Fibroblast of upper back skin (primary cell): ENCODE measurements around the gene PMM1.
"Not testable (repeated sequence)": the region's sequence is repeated elsewhere in the genome, so short reads cannot be mapped to it uniquely, and the experiment has no call there.

Experiments
- DNase-seq: peaks from one replicate; pipeline ENCODE4 v3.0.0-alpha.2; 2013

The PMM1 gene

GRCh38 chr22:41596776-41597634 lies 7.4 kb upstream of the PMM1 start:
- peak; percentile 38 for DNase-seq

- DNase-seq: no peak
These were observed 6.1 kb upstream of the PMM1 start for GRCh38 chr22:41595703-41596102.

- not testable (repeated sequence) for DNase-seq
These were observed 3.8 kb upstream of the PMM1 start for GRCh38 chr22:41593336-41593960.

DNA sequence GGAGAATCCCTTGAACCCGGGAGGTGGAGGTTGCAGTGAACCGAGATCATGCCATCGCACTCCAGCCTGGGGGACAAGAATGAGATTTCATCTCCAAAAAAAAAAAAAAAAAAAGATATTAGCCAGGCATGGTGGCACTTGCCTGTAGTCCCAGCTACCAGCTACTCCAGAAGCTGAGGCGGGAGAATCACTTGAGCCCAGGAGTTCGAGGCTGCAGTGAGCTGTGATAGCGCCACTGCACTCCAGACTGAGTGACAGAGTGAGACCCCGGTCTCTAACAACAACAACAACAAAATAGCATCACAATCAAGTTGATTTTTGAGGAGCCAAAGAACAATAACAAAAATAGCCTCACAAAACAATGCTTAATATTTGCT lies 2.3 kb downstream of the PMM1 start:
- no peak for DNase-seq

- DNase-seq: no peak
These were observed 3.7 kb downstream of the PMM1 start for GRCh38 chr22:41585898-41586297.

DNA sequence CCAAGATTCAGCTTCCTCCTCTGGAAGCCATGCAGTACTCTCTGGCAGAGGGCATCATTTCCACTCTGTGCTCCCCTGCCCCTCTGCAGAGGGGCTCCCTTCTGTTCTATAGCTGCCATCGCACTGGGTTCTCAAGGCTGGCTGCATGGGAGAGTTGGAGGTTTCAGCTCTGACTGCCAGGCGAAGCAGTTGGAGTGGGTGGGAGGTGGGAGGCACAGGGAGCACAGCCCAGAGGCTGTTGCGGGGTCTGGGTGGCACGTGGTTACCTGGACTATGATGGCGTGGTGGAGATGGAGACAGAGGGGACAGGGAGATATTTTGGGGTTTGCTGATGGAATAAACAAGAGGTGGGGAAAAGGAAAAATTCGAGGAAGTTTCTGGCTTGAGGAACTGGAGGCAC lies 4.8 kb downstream of the PMM1 start:
- DNase-seq: no peak

- DNase-seq: no peak
These were observed 6.9 kb downstream of the PMM1 start for GRCh38 chr22:41582694-41583093.

GRCh38 chr22:41579997-41580355 lies 9.7 kb downstream of the PMM1 start:
- no peak for DNase-seq

GRCh38 chr22:41579297-41579996 lies 10.2 kb downstream of the PMM1 start:
- DNase-seq: no peak

- no peak for DNase-seq
These were observed 10.8 kb downstream of the PMM1 start for GRCh38 chr22:41578818-41579217.

- DNase-seq: no peak
These were observed 11.5 kb downstream of the PMM1 start for GRCh38 chr22:41578114-41578513.

GRCh38 chr22:41576877-41577276 lies 12.8 kb downstream of the PMM1 start:
- DNase-seq: peak; percentile 48

GRCh38 chr22:41575533-41575932 lies 14.1 kb downstream of the PMM1 start:
- DNase-seq: no peak

GRCh38 chr22:41574847-41575381 lies 14.7 kb downstream of the PMM1 start:
- DNase-seq: no peak

DNA sequence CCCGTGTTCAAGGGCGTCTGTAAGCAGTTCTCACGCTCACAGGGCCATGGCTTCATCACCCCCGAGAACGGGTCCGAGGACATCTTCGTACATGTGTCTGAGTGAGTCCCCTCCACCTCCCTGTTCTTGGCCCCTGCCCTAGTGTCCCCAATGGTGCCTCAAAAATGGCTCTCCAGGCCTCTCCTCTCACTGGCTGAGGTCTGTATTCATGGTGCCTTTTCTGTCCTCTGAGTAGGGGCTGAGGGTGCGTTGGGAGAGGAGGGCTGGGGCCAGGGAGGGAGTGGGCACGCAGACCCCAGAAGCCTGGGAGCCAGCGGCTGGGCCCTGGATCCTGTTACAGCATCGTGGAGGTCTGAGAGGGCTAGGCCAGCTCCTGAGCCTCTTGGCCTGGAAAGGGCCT lies 16.0 kb downstream of the PMM1 start:
- no peak for DNase-seq

- not testable (repeated sequence) for DNase-seq
These were observed 17.3 kb downstream of the PMM1 start for GRCh38 chr22:41572305-41572704.

DNA sequence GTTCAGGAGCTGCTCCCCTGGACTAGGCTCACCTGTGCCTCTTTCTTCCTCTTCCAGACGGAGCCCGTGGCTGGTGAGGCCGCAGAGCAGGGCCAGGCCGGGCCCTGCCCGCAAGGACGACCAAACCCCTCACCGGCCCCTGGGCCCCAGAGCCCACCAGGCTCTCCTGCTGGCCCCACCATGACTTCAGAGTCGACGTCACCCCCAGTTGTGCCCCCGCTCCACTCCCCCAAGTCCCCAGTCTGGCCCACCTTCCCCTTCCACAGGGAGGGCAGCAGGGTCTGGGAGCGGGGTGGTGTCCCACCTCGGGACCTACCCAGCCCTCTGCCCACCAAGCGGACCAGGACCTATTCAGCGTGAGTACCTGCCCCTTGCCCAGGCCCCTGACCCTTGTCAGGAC lies 17.9 kb downstream of the PMM1 start:
- DNase-seq: no peak

DNA sequence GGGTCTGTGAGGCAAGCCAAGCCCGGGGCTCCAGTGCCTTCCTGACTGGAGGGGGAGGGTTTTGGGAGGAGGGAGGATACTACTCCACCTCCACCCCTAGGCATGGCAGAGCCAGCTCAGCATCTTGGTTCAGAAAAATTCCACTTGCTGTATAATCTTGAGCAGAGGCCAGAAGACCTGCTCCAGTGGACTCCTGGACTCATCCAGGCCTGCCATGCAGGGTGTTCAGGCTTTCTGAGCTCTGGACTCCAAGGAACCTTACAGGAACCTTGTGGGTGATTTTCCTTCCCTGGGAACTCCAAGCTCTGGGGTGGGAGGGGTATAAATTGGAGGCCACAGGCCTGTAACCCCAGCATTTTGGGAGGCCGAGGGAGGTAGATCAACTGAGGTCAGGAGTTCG lies 19.4 kb downstream of the PMM1 start:
- no peak for DNase-seq

GRCh38 chr22:41568811-41569210 lies 20.8 kb downstream of the PMM1 start:
- no peak for DNase-seq

- DNase-seq: no peak
These were observed 22.2 kb downstream of the PMM1 start for GRCh38 chr22:41567512-41567768.

GRCh38 chr22:41565403-41566054 lies 24.1 kb downstream of the PMM1 start:
- DNase-seq: peak; percentile 77

- DNase-seq: no peak
These were observed 25.1 kb downstream of the PMM1 start for GRCh38 chr22:41564563-41564962.

DNA sequence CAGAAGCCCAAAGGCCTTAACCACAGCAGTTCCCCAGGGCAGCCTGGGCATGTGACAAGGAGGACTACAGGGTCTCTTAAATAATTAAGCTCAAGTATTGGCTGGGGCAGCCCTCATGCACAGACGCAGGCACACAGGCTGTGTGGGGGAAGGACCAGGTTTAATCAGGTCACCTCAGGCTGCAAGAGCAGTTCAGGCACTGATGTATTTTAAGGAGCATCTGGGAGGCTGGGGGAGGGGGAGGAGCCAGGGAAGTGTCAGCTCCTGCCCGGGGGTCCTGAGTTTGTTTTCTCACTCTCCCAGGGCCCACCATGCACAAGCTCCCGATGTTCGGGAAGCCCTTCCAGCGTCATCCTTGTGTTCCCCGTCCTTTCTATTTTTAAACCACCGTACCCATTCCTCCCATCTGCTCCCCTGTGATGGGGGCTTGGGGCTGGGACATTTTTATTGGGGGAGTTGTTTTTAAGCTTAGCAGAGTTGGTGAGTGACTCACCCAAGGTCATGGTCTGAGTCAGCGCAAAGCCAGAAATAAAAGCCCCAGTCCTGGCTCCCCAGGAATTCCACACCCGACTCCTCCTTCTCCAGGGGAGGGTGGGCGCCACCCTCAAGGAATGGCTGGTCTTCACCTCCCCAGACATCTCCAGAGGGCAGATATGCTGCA lies 26.5 kb downstream of the PMM1 start:
- DNase-seq: peak; percentile 91
